Measurements from ENCODE around the gene SLC26A1. TPM values are rescaled to one million over a fixed set of nuclear protein-coding genes. Genes with fewer than 3 reads are reported as not detected.

SLC26A1 gene
- total and polyA plus RNA-seq, 7 donors: 1.1 TPM; not detected in 6

- Histone ChIP-seq H3K4me3 (no peak overlapping the region), H3K9me3 (no peaks in the 10 kb centered on the region), H3K27ac (no peak overlapping the region), H3K4me1 (peaks cover 0 to 20% (median 18%) of the 10 kb centered on the region in 4 donors), H3K36me3 (no peaks in the 10 kb centered on the region), H3K27me3 (peaks cover 40 to 96% (median 84%) of the 10 kb centered on the region in 3 donors)
- intact Hi-C loops (cut with DNase I): no loop called here
- 20 to 31% methylated on average over 63 of the region's 63 CpGs for WGBS, 2 donors
- no peak for TF ChIP-seq EP300 (IDR thresholded peaks at IDR 0.05)
- TF ChIP-seq POLR2AphosphoS5 (IDR thresholded peaks at IDR 0.05): no peak
- TF ChIP-seq POLR2A (IDR thresholded peaks at IDR 0.05): no peak
- no peak for TF ChIP-seq CTCF (IDR thresholded peaks at IDR 0.05)
- no peak for DNase-seq
These were observed 10.3 kb upstream of the SLC26A1 start for GRCh38 chr4:1003271-1004070.

- peaks cover 0 to 22% (median 22%) of the 10 kb centered on the region in 4 donors for H3K4me1 ChIP-seq
- no peaks in the 10 kb centered on the region for H3K36me3 ChIP-seq
- TF ChIP-seq CTCF (IDR thresholded peaks at IDR 0.05) (no peak), POLR2AphosphoS5 (IDR thresholded peaks at IDR 0.05) (no peak), EP300 (IDR thresholded peaks at IDR 0.05) (no peak), POLR2A (IDR thresholded peaks at IDR 0.05) (no peak)
- intact Hi-C loops (cut with DNase I): no loop called here
- WGBS, 2 donors: 4 to 5% methylated on average over 75 of the region's 75 CpGs
- H3K27ac ChIP-seq: no peak overlapping the region
- no peak for DNase-seq
- peak overlapping the region in 1 of 4 donors; percentile 20 for H3K4me3 ChIP-seq
- H3K9me3 ChIP-seq: no peaks in the 10 kb centered on the region
- peaks cover 46 to 96% (median 85%) of the 10 kb centered on the region in 3 donors for H3K27me3 ChIP-seq
These were observed 9.5 kb upstream of the SLC26A1 start for GRCh38 chr4:1002631-1003251.

DNA sequence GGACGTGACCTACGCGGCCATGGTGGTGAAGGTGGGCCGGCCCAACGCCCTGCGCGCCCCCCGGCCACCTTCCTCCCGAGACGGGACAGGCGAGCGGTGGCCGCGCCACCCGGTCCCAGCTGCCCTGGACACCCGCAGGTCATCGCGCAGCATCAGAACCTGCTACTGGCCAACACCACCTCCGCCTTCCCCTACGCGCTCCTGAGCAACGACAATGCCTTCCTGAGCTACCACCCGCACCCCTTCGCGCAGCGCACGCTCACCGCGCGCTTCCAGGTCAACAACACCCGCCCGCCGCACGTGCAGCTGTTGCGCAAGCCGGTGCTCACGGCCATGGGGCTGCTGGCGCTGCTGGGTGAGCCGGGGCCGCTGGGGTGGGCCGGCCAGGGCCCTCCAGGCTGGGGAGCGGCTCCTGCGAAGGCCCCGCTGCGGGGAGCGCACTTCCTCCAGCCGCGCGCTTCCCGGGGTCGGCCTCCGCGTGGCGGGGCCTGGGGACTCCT lies 9.0 kb upstream of the SLC26A1 start:
- peak overlapping the region in 1 of 4 donors; percentile 20 for H3K4me3 ChIP-seq
- no peak for DNase-seq
- no peaks in the 10 kb centered on the region for H3K9me3 ChIP-seq
- no peaks in the 10 kb centered on the region for H3K36me3 ChIP-seq
- H3K27ac ChIP-seq: no peak overlapping the region
- H3K4me1 ChIP-seq: peaks cover 0 to 28% (median 27%) of the 10 kb centered on the region in 4 donors
- intact Hi-C loops (cut with DNase I): no loop called here
- no peak for TF ChIP-seq EP300 (IDR thresholded peaks at IDR 0.05)
- no peak for TF ChIP-seq CTCF (IDR thresholded peaks at IDR 0.05)
- no peak for TF ChIP-seq POLR2AphosphoS5 (IDR thresholded peaks at IDR 0.05)
- TF ChIP-seq POLR2A (IDR thresholded peaks at IDR 0.05): no peak
- 4% methylated on average over 54 of the region's 54 CpGs for WGBS, 2 donors
- peaks cover 51 to 98% (median 88%) of the 10 kb centered on the region in 3 donors for H3K27me3 ChIP-seq

DNA sequence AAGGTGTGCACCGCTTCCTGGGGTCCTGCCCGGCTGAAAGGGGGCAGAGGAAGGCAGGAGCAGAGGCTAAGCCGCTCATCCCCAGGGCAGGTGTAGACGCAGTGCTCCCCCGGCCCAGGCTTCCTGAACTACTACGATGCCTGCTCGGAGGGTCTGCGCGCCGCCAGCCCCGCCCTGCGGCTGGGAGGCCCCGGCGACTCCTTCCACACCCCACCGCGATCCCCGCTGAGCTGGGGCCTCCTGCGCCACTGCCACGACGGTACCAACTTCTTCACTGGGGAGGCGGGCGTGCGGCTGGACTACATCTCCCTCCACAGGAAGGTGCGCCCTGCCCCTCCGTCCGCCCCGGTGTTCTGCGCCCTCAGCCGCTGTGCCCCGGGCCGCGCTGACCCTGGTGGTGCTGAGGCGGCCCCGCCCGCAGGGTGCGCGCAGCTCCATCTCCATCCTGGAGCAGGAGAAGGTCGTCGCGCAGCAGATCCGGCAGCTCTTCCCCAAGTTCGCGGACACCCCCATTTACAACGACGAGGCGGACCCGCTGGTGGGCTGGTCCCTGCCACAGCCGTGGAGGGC lies 8.4 kb upstream of the SLC26A1 start:
- Histone ChIP-seq H3K36me3 (no peaks in the 10 kb centered on the region), H3K27me3 (peaks cover 56 to 98% (median 88%) of the 10 kb centered on the region in 3 donors), H3K27ac (no peak overlapping the region), H3K4me1 (peaks cover 0 to 33% (median 32%) of the 10 kb centered on the region in 4 donors), H3K9me3 (no peaks in the 10 kb centered on the region), H3K4me3 (no peak overlapping the region)
- TF ChIP-seq CTCF (IDR thresholded peaks at IDR 0.05) (no peak), POLR2AphosphoS5 (IDR thresholded peaks at IDR 0.05) (no peak), EP300 (IDR thresholded peaks at IDR 0.05) (no peak), POLR2A (IDR thresholded peaks at IDR 0.05) (no peak)
- intact Hi-C loops (cut with DNase I): no loop called here
- WGBS, 2 donors: 18 to 22% methylated on average over 48 of the region's 48 CpGs
- DNase-seq: no peak
